SK-N-MC (cell line): ENCODE data around the gene ROPN1L.
"Not testable (repeated sequence)": the region's sequence is repeated elsewhere in the genome, so short reads cannot be mapped to it uniquely, and the experiment has no call there.

Experiments
- DNase-seq: peaks from one replicate; pipeline ENCODE4 v3.0.0-alpha.2; 2011; ENCODE audit warnings: low read depth, low spot score
- H3K27ac ChIP-seq: fragments of 200-600 bp; sonication (generic); 2 replicates; pipeline ENCODE4 v1.5.1; 2016; ENCODE audit warnings: mixed run types
- H3K36me3 ChIP-seq: fragments of 200-600 bp; sonication (generic); 2 replicates; pipeline ENCODE4 v1.6.1; 2017; ENCODE audit warnings: antibody characterized with exemption, low read length, mixed read lengths; ENCODE audit not compliant: insufficient read depth
- H3K4me3 ChIP-seq: fragments of 200-600 bp; sonication (generic); 2 replicates; pipeline ENCODE4 v1.5.1; 2016
- H3K9ac ChIP-seq: fragments of 200-600 bp; sonication (generic); 2 replicates; pipeline ENCODE4 v1.8.0; 2017; ENCODE audit warnings: mixed run types, mixed read lengths; ENCODE audit not compliant: insufficient read length
- H3K9me3 ChIP-seq: fragments of 200-600 bp; sonication (generic); 2 replicates; pipeline ENCODE4 v1.6.1; 2017; ENCODE audit warnings: low read depth, mild to moderate bottlenecking, antibody characterized with exemption, low read length, moderate library complexity, mixed read lengths
- EZH2 ChIP-seq: fragments of 200-600 bp; sonication (generic); IDR thresholded peaks from one replicate; pipeline ENCODE4 v1.6.1; 2017; ENCODE audit warnings: antibody characterized with exemption
- FOXP2 ChIP-seq: optimal IDR thresholded peaks from 2 replicates; pipeline ENCODE3; 2011; ENCODE audit warnings: mild to moderate bottlenecking, moderate library complexity; ENCODE audit not compliant: insufficient read depth; ENCODE audit errors: extremely low read length, control extremely low read depth
- POLR2AphosphoS5 ChIP-seq: IDR thresholded peaks from 2 replicates; pipeline ENCODE4 v1.6.1; 2012; ENCODE audit warnings: mild to moderate bottlenecking, low read depth, low read length, borderline replicate concordance

ROPN1L gene

GRCh38 chr5:10503997-10504793, 62.5 kb downstream of the ROPN1L start:
- no peaks in the 10 kb centered on the region for H3K9me3 ChIP-seq
- no peak overlapping the region for H3K9ac ChIP-seq
- H3K36me3 ChIP-seq = no peaks in the 10 kb centered on the region
- no peak for DNase-seq
- H3K4me3 ChIP-seq = no peak overlapping the region
- no peak for TF ChIP-seq FOXP2
- no peak for TF ChIP-seq EZH2
- no peak overlapping the region for H3K27ac ChIP-seq

GRCh38 chr5:10505517-10506095, 63.9 kb downstream of the ROPN1L start:
- Histone ChIP-seq H3K4me3 (no peak overlapping the region), H3K36me3 (no peaks in the 10 kb centered on the region), H3K9me3 (no peaks in the 10 kb centered on the region), H3K9ac (no peak overlapping the region), H3K27ac (no peak overlapping the region)
- TF ChIP-seq POLR2AphosphoS5 = no peak
- DNase-seq = no peak

GRCh38 chr5:10506535-10506934, 64.9 kb downstream of the ROPN1L start:
- Histone ChIP-seq H3K9me3 (no peaks in the 10 kb centered on the region), H3K36me3 (no peaks in the 10 kb centered on the region), H3K9ac (no peak overlapping the region), H3K27ac (no peak overlapping the region), H3K4me3 (no peak overlapping the region)
- DNase-seq = no peak
- no peak for TF ChIP-seq FOXP2
- no peak for TF ChIP-seq POLR2AphosphoS5
- TF ChIP-seq EZH2 = no peak

- no peak for DNase-seq
- H3K36me3 ChIP-seq = no peaks in the 10 kb centered on the region
- no peak overlapping the region for H3K27ac ChIP-seq
- no peak overlapping the region for H3K9ac ChIP-seq
- TF ChIP-seq EZH2 = no peak
- TF ChIP-seq FOXP2 = no peak
- TF ChIP-seq POLR2AphosphoS5 = no peak
- no peaks in the 10 kb centered on the region for H3K9me3 ChIP-seq
- no peak overlapping the region for H3K4me3 ChIP-seq
These were observed 66.0 kb downstream of the ROPN1L start for GRCh38 chr5:10507575-10508096.

GRCh38 chr5:10509575-10509974, 67.9 kb downstream of the ROPN1L start:
- TF ChIP-seq EZH2 (no peak), FOXP2 (no peak), POLR2AphosphoS5 (no peak)
- no peaks in the 10 kb centered on the region for H3K36me3 ChIP-seq
- H3K9me3 ChIP-seq = no peaks in the 10 kb centered on the region
- H3K27ac ChIP-seq = no peak overlapping the region
- H3K9ac ChIP-seq = no peak overlapping the region
- H3K4me3 ChIP-seq = no peak overlapping the region
- no peak for DNase-seq

- Histone ChIP-seq H3K36me3 (no peaks in the 10 kb centered on the region), H3K9me3 (no peaks in the 10 kb centered on the region; the same call in 1 of the 2 replicates), H3K27ac (no peak overlapping the region), H3K4me3 (no peak overlapping the region), H3K9ac (no peak overlapping the region)
- DNase-seq = no peak
- no peak for TF ChIP-seq POLR2AphosphoS5
- TF ChIP-seq FOXP2 = no peak
- no peak for TF ChIP-seq EZH2
These were observed 70.3 kb downstream of the ROPN1L start for GRCh38 chr5:10511741-10512640.

GRCh38 chr5:10513501-10514442, 72.1 kb downstream of the ROPN1L start:
- Histone ChIP-seq H3K9me3 (no peaks in the 10 kb centered on the region; the same call in 1 of the 2 replicates), H3K27ac (no peak overlapping the region)

GRCh38 chr5:10514572-10514971, 72.9 kb downstream of the ROPN1L start:
- not testable (repeated sequence) for DNase-seq, H3K4me3 ChIP-seq, H3K9me3 ChIP-seq, H3K36me3 ChIP-seq, H3K9ac ChIP-seq, H3K27ac ChIP-seq

More at GRCh38 chr5:10513501-10514442, 72.1 kb downstream of the ROPN1L start:
- H3K4me3 ChIP-seq = no peak overlapping the region
- no peak for DNase-seq
- no peak overlapping the region for H3K9ac ChIP-seq
- no peaks in the 10 kb centered on the region for H3K36me3 ChIP-seq
- TF ChIP-seq POLR2AphosphoS5 = no peak
- no peak for TF ChIP-seq EZH2
- TF ChIP-seq FOXP2 = no peak
